Natural killer cell (primary cell): ENCODE data around the gene SLCO4A1. TPM values are rescaled to one million over a fixed set of nuclear protein-coding genes. Genes with fewer than 3 reads are reported as not detected.

Experiments
- ATAC-seq, 3 donors: fragments of 150-1000 bp in 2 of 3; fragments of 200-7000 bp in 1 of 3; cut with Tn5 transposase; 1 replicate in 1 of 3; 2 replicates in 2 of 3; pipeline ENCODE4 v1.10.0; 2021; ENCODE audit warnings: mild to moderate bottlenecking in 2 of 3, moderate library complexity in 2 of 3
- DNase-seq, 2 donors: peaks; one replicate each; pipeline versions ENCODE4 v3.0.0 to v3.0.0-alpha.2; 2013 to 2021; ENCODE audit warnings: mixed read lengths in 1 of 2
- H3K27ac ChIP-seq: one replicate; pipeline ENCODE4 v1.5.1; 2013; ENCODE audit warnings: mild to moderate bottlenecking, low read length
- H3K27me3 ChIP-seq: one replicate; pipeline ENCODE4 v1.6.1; 2013; ENCODE audit warnings: low read length; ENCODE audit not compliant: control insufficient read depth, insufficient read depth
- H3K36me3 ChIP-seq: one replicate; pipeline ENCODE4 v1.6.1; 2013; ENCODE audit warnings: low read length; ENCODE audit not compliant: control insufficient read depth, insufficient read depth
- H3K4me1 ChIP-seq: one replicate; pipeline ENCODE4 v1.6.1; 2013; ENCODE audit warnings: low read length; ENCODE audit not compliant: control insufficient read depth, insufficient read depth
- H3K4me3 ChIP-seq: one replicate; pipeline ENCODE4 v1.5.1; 2013; ENCODE audit warnings: low read length
- H3K9me3 ChIP-seq: one replicate; pipeline ENCODE4 v1.6.1; 2013; ENCODE audit warnings: low read length; ENCODE audit not compliant: control insufficient read depth, insufficient read depth
- H3K27ac Mint-ChIP-seq, 2 donors: one replicate each; pipeline ENCODE4 v1.8.0; 2022; ENCODE audit warnings: mild to moderate bottlenecking in 2 of 2, mixed read lengths in 2 of 2, moderate library complexity in 1 of 2
- H3K27me3 Mint-ChIP-seq, 2 donors: one replicate each; pipeline ENCODE4 v1.8.0; 2022; ENCODE audit warnings: low read depth in 2 of 2, mixed read lengths in 2 of 2
- H3K36me3 Mint-ChIP-seq: one replicate; pipeline ENCODE4 v1.8.0; 2022; ENCODE audit warnings: mixed read lengths
- H3K4me1 Mint-ChIP-seq, 2 donors: one replicate each; pipeline ENCODE4 v1.8.0; 2022; ENCODE audit warnings: mixed read lengths in 2 of 2
- H3K4me3 Mint-ChIP-seq: one replicate; pipeline ENCODE4 v1.8.0; 2022; ENCODE audit warnings: mild to moderate bottlenecking, moderate library complexity, mixed read lengths
- H3K9me3 Mint-ChIP-seq, 2 donors: one replicate each; pipeline ENCODE4 v1.8.0; 2022; ENCODE audit warnings: mixed read lengths in 2 of 2
- WGBS: methylation state at CpG from one replicate; pipeline ENCODE4 v1.1.7; 2013; ENCODE audit warnings: missing lambda C conversion rate; ENCODE audit not compliant: insufficient coverage; 5-methylcytosine and 5-hydroxymethylcytosine counted together
- intact Hi-C: fragments of 100-400 bp; cut with micrococcal nuclease; formaldehyde crosslinking; loops from one replicate; pipeline ENCODE4 v1.14.2; 2022
- total RNA-seq, 4 donors: library from RNA; stranded (reverse); fragments of 120-200 nt in 1 of 4; gene quantifications; one replicate each; pipeline versions ENCODE4 v1.2.3 to v1.2.4, GENCODE V29; 2013 to 2022
- TF ChIP-seq, protein P1 (sequence below): fragments of 200-600 bp; IDR thresholded peaks from one replicate; pipeline ENCODE4 v1.8.0; 2022; ENCODE audit warnings: antibody characterized with exemption

SLCO4A1 gene
- total RNA-seq, 3 donors from 2014 or later (not counting 1 experiment from before 2014, with no cell fraction given): 0.59 to 1.4 (median 1.1) TPM

DNA sequence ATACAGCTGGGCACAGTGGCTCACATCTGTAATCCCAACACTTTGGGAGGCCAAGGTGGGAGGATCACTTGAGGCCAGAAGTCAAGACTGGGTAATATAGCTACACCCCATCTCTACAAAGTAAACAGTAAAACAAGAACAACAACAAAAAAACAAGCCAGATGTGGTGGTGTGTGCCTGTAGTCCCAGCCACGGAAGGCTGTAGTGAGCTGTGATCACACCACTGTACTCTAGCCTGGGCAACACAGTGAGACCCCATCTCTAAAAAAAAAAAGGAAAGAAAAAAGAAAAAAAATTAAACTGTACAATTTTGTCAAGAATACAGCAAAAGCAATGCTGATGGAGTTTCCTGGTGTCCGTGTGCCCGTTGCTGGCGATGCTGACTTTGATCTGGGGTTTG, 47.2 kb upstream of the SLCO4A1 start:
- 75% methylated on average over 4 of the region's 4 CpGs for WGBS
- intact Hi-C loops: no loop called here
- TF ChIP-seq, protein P1, sequence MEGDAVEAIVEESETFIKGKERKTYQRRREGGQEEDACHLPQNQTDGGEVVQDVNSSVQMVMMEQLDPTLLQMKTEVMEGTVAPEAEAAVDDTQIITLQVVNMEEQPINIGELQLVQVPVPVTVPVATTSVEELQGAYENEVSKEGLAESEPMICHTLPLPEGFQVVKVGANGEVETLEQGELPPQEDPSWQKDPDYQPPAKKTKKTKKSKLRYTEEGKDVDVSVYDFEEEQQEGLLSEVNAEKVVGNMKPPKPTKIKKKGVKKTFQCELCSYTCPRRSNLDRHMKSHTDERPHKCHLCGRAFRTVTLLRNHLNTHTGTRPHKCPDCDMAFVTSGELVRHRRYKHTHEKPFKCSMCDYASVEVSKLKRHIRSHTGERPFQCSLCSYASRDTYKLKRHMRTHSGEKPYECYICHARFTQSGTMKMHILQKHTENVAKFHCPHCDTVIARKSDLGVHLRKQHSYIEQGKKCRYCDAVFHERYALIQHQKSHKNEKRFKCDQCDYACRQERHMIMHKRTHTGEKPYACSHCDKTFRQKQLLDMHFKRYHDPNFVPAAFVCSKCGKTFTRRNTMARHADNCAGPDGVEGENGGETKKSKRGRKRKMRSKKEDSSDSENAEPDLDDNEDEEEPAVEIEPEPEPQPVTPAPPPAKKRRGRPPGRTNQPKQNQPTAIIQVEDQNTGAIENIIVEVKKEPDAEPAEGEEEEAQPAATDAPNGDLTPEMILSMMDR: no peak
- Mint-ChIP-seq H3K36me3 (no peaks in the 10 kb centered on the region), H3K4me1 (peaks cover 0 to 10% of the 10 kb centered on the region in 2 donors), H3K27ac (no peak overlapping the region), H3K4me3 (no peak overlapping the region), H3K27me3 (peaks cover 0 to 8% of the 10 kb centered on the region in 2 donors), H3K9me3 (no peaks in the 10 kb centered on the region)
- ATAC-seq: no peak
- Histone ChIP-seq H3K9me3 (no peaks in the 10 kb centered on the region), H3K4me1 (peaks cover 29% of the 10 kb centered on the region), H3K36me3 (no peaks in the 10 kb centered on the region), H3K27me3 (peaks cover 10% of the 10 kb centered on the region), H3K27ac (no peak overlapping the region), H3K4me3 (no peak overlapping the region)
- DNase-seq: no peak

GRCh38 chr20:62595491-62595890, 46.8 kb upstream of the SLCO4A1 start:
- peaks cover 10% of the 10 kb centered on the region for H3K27me3 ChIP-seq
- WGBS: 60% methylated on average over 15 of the region's 15 CpGs
- no peaks in the 10 kb centered on the region for H3K36me3 ChIP-seq
- peaks cover 29% of the 10 kb centered on the region for H3K4me1 ChIP-seq
- H3K9me3 Mint-ChIP-seq: no peaks in the 10 kb centered on the region
- H3K9me3 ChIP-seq: no peaks in the 10 kb centered on the region
- no peak overlapping the region for H3K4me3 ChIP-seq
- no peak for DNase-seq
- intact Hi-C loops: no loop called here
- no peak overlapping the region for H3K27ac Mint-ChIP-seq
- TF ChIP-seq, protein P1: no peak
- ATAC-seq: no peak
- no peaks in the 10 kb centered on the region for H3K36me3 Mint-ChIP-seq
- H3K4me1 Mint-ChIP-seq: peaks cover 0 to 10% of the 10 kb centered on the region in 2 donors
- no peak overlapping the region for H3K4me3 Mint-ChIP-seq
- peaks cover 0 to 8% of the 10 kb centered on the region in 2 donors for H3K27me3 Mint-ChIP-seq
- no peak overlapping the region for H3K27ac ChIP-seq

GRCh38 chr20:62596486-62596885, 45.8 kb upstream of the SLCO4A1 start:
- ATAC-seq (no peak), DNase-seq (no peak)
- H3K36me3 ChIP-seq: no peaks in the 10 kb centered on the region
- Mint-ChIP-seq H3K36me3 (no peaks in the 10 kb centered on the region), H3K9me3 (no peaks in the 10 kb centered on the region), H3K4me1 (peaks cover 5 to 13% of the 10 kb centered on the region in 2 donors), H3K4me3 (no peak overlapping the region), H3K27ac (no peak overlapping the region), H3K27me3 (peaks cover 0 to 7% of the 10 kb centered on the region in 2 donors)
- peaks cover 29% of the 10 kb centered on the region for H3K4me1 ChIP-seq
- H3K27me3 ChIP-seq: peaks cover 10% of the 10 kb centered on the region
- no peaks in the 10 kb centered on the region for H3K9me3 ChIP-seq
- WGBS: 82% methylated on average over 18 of the region's 18 CpGs
- intact Hi-C loops: no loop called here
- H3K4me3 ChIP-seq: no peak overlapping the region
- TF ChIP-seq, protein P1: no peak
- H3K27ac ChIP-seq: no peak overlapping the region

DNA sequence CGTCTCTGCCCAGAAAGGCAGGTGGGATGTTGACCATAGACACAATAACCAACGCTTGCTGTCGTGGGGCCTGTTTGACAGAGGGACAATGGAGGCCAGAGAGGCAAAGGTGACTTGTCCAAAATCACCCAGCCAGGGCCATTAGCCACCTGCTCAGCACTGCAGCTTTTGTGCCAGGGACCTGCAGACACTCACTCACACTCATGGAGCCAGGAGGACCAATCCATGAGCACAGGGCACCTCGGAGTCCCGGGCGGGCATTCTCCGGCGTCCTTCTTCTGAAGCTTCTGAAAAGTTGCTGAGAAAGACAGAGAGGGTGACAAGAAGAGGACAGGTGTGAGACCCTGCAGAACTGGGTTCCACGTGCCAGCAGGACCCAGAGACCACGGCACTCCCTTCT, 45.4 kb upstream of the SLCO4A1 start:
- H3K4me1 ChIP-seq: peaks cover 32% of the 10 kb centered on the region
- WGBS: 84% methylated on average over 10 of the region's 10 CpGs
- DNase-seq (no peak), ATAC-seq (no peak)
- H3K36me3 ChIP-seq: no peaks in the 10 kb centered on the region
- peaks cover 7 to 11% of the 10 kb centered on the region in 2 donors for H3K4me1 Mint-ChIP-seq
- H3K27ac Mint-ChIP-seq: no peak overlapping the region
- no peaks in the 10 kb centered on the region for H3K36me3 Mint-ChIP-seq
- H3K4me3 ChIP-seq: no peak overlapping the region
- no peak overlapping the region for H3K4me3 Mint-ChIP-seq
- peaks cover 0 to 5% of the 10 kb centered on the region in 2 donors for H3K27me3 Mint-ChIP-seq
- TF ChIP-seq, protein P1: no peak
- intact Hi-C loops: no loop called here
- H3K27me3 ChIP-seq: peaks cover 10% of the 10 kb centered on the region
- H3K9me3 ChIP-seq: no peaks in the 10 kb centered on the region
- no peak overlapping the region for H3K27ac ChIP-seq
- no peaks in the 10 kb centered on the region for H3K9me3 Mint-ChIP-seq
